IMR-90 (cell line): Measurements from ENCODE around the gene TIE1. TPM values are rescaled to one million over a fixed set of nuclear protein-coding genes. Genes with fewer than 3 reads are reported as not detected.

Experiments
- ATAC-seq: fragments of 200-7000 bp; cut with Tn5 transposase; 2 replicates; pipeline ENCODE4 v1.9.1; 2020; ENCODE audit warnings: low read depth, mild to moderate bottlenecking, moderate library complexity
- BruUV-seq: library from RNA; stranded (reverse); fragments of 400-500 nt; replicated peaks from 2 replicates; lab custom pipeline; 2021; lab: Mats Ljungman, UMichigan
- CTCF ChIA-PET: fragments of 300-600 bp; formaldehyde crosslinking; extraction: SDS; loops from one replicate; lab custom pipeline; 2021; ENCODE audit warnings: antibody characterized with exemption; lab: Yijun Ruan, JAX
- POLR2A ChIA-PET: fragments of 300-600 bp; sonication (Branson Sonifier 250); formaldehyde crosslinking; loops from one replicate; lab custom pipeline; 2022; ENCODE audit warnings: antibody characterized with exemption; ENCODE audit not compliant: unreplicated experiment; lab: Charles Lee
- DNase-seq: peaks from one replicate; pipeline ENCODE4 v3.0.0; 2013
- H2AFZ ChIP-seq: replicated peaks from 2 replicates; pipeline ENCODE3; 2013; ENCODE audit warnings: low read length, mild to moderate bottlenecking; ENCODE audit not compliant: poor library complexity
- H2AK5ac ChIP-seq: 2 replicates; pipeline ENCODE4 v1.6.1; 2013; ENCODE audit warnings: low read depth, low read length, inconsistent platforms
- H2AK9ac ChIP-seq: replicated peaks from 2 replicates; pipeline ENCODE3; 2013; ENCODE audit warnings: mild to moderate bottlenecking, low read depth, low read length, moderate library complexity; ENCODE audit not compliant: poor library complexity
- H2BK120ac ChIP-seq: 2 replicates; pipeline ENCODE4 v1.6.1; 2013; ENCODE audit warnings: low read depth, low read length, inconsistent platforms
- H2BK15ac ChIP-seq: 3 replicates; pipeline ENCODE4 v1.6.1; 2013; ENCODE audit warnings: low read depth, low read length, inconsistent platforms
- H2BK20ac ChIP-seq: 2 replicates; pipeline ENCODE4 v1.6.1; 2013; ENCODE audit warnings: low read depth, mild to moderate bottlenecking, inconsistent platforms, low read length, moderate library complexity
- H2BK5ac ChIP-seq: 2 replicates; pipeline ENCODE4 v1.6.1; 2013; ENCODE audit warnings: mild to moderate bottlenecking, low read depth, low read length, inconsistent platforms; ENCODE audit not compliant: poor library complexity, severe bottlenecking
- H3K14ac ChIP-seq: replicated peaks from 2 replicates; pipeline ENCODE4 v1.6.1; 2013; ENCODE audit warnings: low read depth, low read length, inconsistent platforms
- H3K18ac ChIP-seq: 2 replicates; pipeline ENCODE4 v1.6.1; 2013; ENCODE audit warnings: low read depth, low read length, control low read depth
- H3K23ac ChIP-seq: 2 replicates; pipeline ENCODE4 v1.6.1; 2013; ENCODE audit warnings: low read depth, low read length, inconsistent platforms
- H3K27ac ChIP-seq: 2 replicates; pipeline ENCODE4 v1.5.1; 2013; ENCODE audit warnings: mild to moderate bottlenecking, control low read depth, low read length; ENCODE audit not compliant: insufficient read depth
- H3K27me3 ChIP-seq: 2 replicates; pipeline ENCODE4 v1.6.1; 2013; ENCODE audit warnings: low read length; ENCODE audit not compliant: control insufficient read depth, insufficient read depth
- H3K36me3 ChIP-seq: 2 replicates; pipeline ENCODE4 v1.6.1; 2013; ENCODE audit warnings: low read length, mixed read lengths; ENCODE audit not compliant: control insufficient read depth, insufficient read depth
- H3K4ac ChIP-seq: 2 replicates; pipeline ENCODE4 v1.6.1; 2013; ENCODE audit warnings: low read depth, low read length, inconsistent platforms
- H3K4me1 ChIP-seq: 2 replicates; pipeline ENCODE4 v1.6.1; 2013; ENCODE audit warnings: low read length, mixed read lengths; ENCODE audit not compliant: control insufficient read depth, insufficient read depth
- H3K4me2 ChIP-seq: 2 replicates; pipeline ENCODE4 v1.6.1; 2013; ENCODE audit warnings: low read depth, mild to moderate bottlenecking, control low read depth, low read length, moderate library complexity
- H3K4me3 ChIP-seq: 2 replicates; pipeline ENCODE4 v1.5.1; 2013; ENCODE audit warnings: low read depth, mild to moderate bottlenecking, control low read depth, low read length, moderate library complexity; ENCODE audit not compliant: insufficient read depth
- H3K56ac ChIP-seq: 2 replicates; pipeline ENCODE4 v1.6.1; 2013; ENCODE audit warnings: low read length, inconsistent platforms; ENCODE audit not compliant: insufficient read depth; ENCODE audit errors: extremely low read depth
- H3K79me1 ChIP-seq, 2 experiments: 2 replicates each; pipeline ENCODE4 v1.6.1; 2013; ENCODE audit warnings: low read length in 2 of 2, inconsistent platforms in 1 of 2, low read depth in 1 of 2
- H3K9ac ChIP-seq: 2 replicates; pipeline ENCODE4 v1.6.1; 2013; ENCODE audit warnings: low read depth, low read length, control low read depth
- H3K9me1 ChIP-seq: 2 replicates; pipeline ENCODE4 v1.6.1; 2013; ENCODE audit warnings: low read length, inconsistent platforms; ENCODE audit not compliant: insufficient read depth
- H3K9me3 ChIP-seq: 2 replicates; pipeline ENCODE4 v1.6.1; 2013; ENCODE audit warnings: low read length; ENCODE audit not compliant: control insufficient read depth, insufficient read depth
- H4K20me1 ChIP-seq: 2 replicates; pipeline ENCODE4 v1.6.1; 2013; ENCODE audit warnings: low read length, inconsistent platforms; ENCODE audit not compliant: insufficient read depth
- H4K5ac ChIP-seq: 2 replicates; pipeline ENCODE4 v1.6.1; 2013; ENCODE audit warnings: mild to moderate bottlenecking, low read depth, low read length, control low read depth
- H4K8ac ChIP-seq, 2 experiments: 2 replicates each; pipeline ENCODE4 v1.6.1; 2013; ENCODE audit warnings: low read depth in 2 of 2, low read length in 2 of 2, control low read depth in 1 of 2, inconsistent platforms in 1 of 2
- H4K91ac ChIP-seq: 2 replicates; pipeline ENCODE4 v1.6.1; 2013; ENCODE audit warnings: low read depth, low read length, inconsistent platforms; ENCODE audit not compliant: insufficient read depth
- BHLHE40 ChIP-seq: fragments of 150-350 bp; IDR thresholded peaks from 2 replicates; pipeline ENCODE4 v1.6.1; 2016; ENCODE audit warnings: mild to moderate bottlenecking, low read depth, low read length
- CEBPB ChIP-seq: IDR thresholded peaks from 2 replicates; pipeline ENCODE4 v1.6.1; 2012; ENCODE audit warnings: low read depth, low read length, improper control_type of control experiment
- CHD1 ChIP-seq: IDR thresholded peaks from 2 replicates; pipeline ENCODE4 v1.6.1; 2012; ENCODE audit warnings: low read depth, low read length, improper control_type of control experiment
- FOS ChIP-seq: fragments of 150-350 bp; IDR thresholded peaks from 2 replicates; pipeline ENCODE4 v1.6.1; 2016; ENCODE audit warnings: low read depth, low read length
- MAFK ChIP-seq: IDR thresholded peaks from 2 replicates; pipeline ENCODE4 v1.6.1; 2012; ENCODE audit warnings: low read depth, low read length, improper control_type of control experiment
- MAZ ChIP-seq: IDR thresholded peaks from 2 replicates; pipeline ENCODE4 v1.6.1; 2012; ENCODE audit warnings: low read depth, mild to moderate bottlenecking, low read length, improper control_type of control experiment, moderate library complexity, borderline replicate concordance
- MXI1 ChIP-seq: IDR thresholded peaks from 2 replicates; pipeline ENCODE4 v1.6.1; 2012; ENCODE audit warnings: low read depth, mild to moderate bottlenecking, low read length, moderate library complexity, borderline replicate concordance
- NFE2L2 ChIP-seq: fragments of 150-350 bp; IDR thresholded peaks from 2 replicates; pipeline ENCODE4 v1.6.1; 2016; ENCODE audit warnings: low read depth, mild to moderate bottlenecking, low read length
- POLR2A ChIP-seq: IDR thresholded peaks from 2 replicates; pipeline ENCODE4 v1.6.1; 2012; ENCODE audit warnings: mild to moderate bottlenecking, low read depth, low read length
- RAD21 ChIP-seq: IDR thresholded peaks from 2 replicates; pipeline ENCODE4 v1.6.1; 2012; ENCODE audit warnings: low read length, improper control_type of control experiment
- RCOR1 ChIP-seq: IDR thresholded peaks from 2 replicates; pipeline ENCODE4 v1.6.1; 2012; ENCODE audit warnings: mild to moderate bottlenecking, low read length, improper control_type of control experiment; ENCODE audit not compliant: insufficient replicate concordance
- RFX5 ChIP-seq: IDR thresholded peaks from 2 replicates; pipeline ENCODE4 v1.8.0; 2012; ENCODE audit warnings: low read depth, mild to moderate bottlenecking, low read length, moderate library complexity
- SMC3 ChIP-seq: fragments of 150-350 bp; IDR thresholded peaks from 2 replicates; pipeline ENCODE4 v1.6.1; 2016; ENCODE audit warnings: low read depth, mild to moderate bottlenecking, antibody characterized with exemption, low read length, moderate library complexity
- WGBS, 2 experiments: methylation state at CpG; one replicate each; pipeline versions ENCODE4 v1.1.5 to v1.1.7; 2013; ENCODE audit warnings: missing lambda C conversion rate in 2 of 2; ENCODE audit not compliant: insufficient read length in 1 of 2; ENCODE audit errors: extremely low coverage in 2 of 2; 5-methylcytosine and 5-hydroxymethylcytosine counted together
- dilution Hi-C: fragments of 300-500 bp; cut with HindIII; formaldehyde crosslinking; loops from one replicate; pipeline ENCODE4 v1.14.3; 2018; ENCODE audit warnings: low sequenced_read_pairs; ENCODE audit not compliant: unreplicated experiment
- in situ Hi-C: fragments of 300-500 bp; cut with MboI; formaldehyde crosslinking; loops from 3 replicates; pipeline ENCODE4 v1.14.3; 2019; ENCODE audit warnings: low sequenced_read_pairs, inconsistent platforms, mixed read lengths
- intact Hi-C: fragments of 100-400 bp; cut with micrococcal nuclease; formaldehyde crosslinking; loops from 2 replicates; pipeline ENCODE4 v1.10.0; 2022
- polyA plus RNA-seq, 3 experiments: library from polyadenylated mRNA; depleted of rRNA; stranded (reverse); fragments of >200 nt; gene quantifications; 2 replicates each; pipeline ENCODE4 v1.2.3, GENCODE V29; 2012; ENCODE audit warnings: low replicate concordance in 1 of 3
- total RNA-seq: library from RNA; depleted of rRNA; stranded (reverse); fragments of >200 nt; gene quantifications from 2 replicates; pipeline ENCODE4 v1.2.3, GENCODE V29; 2012
- TF ChIP-seq, protein P1 (sequence below): conservative IDR thresholded peaks from 2 replicates; pipeline ENCODE4 v1.5.1; 2012; ENCODE audit warnings: mild to moderate bottlenecking, low read depth, low read length, improper control_type of control experiment
- TF ChIP-seq, protein P2 (sequence below): fragments of 150-350 bp; IDR thresholded peaks from 2 replicates; pipeline ENCODE4 v1.6.1; 2016; ENCODE audit warnings: low read depth, mild to moderate bottlenecking, low read length, moderate library complexity, borderline replicate concordance
- TF ChIP-seq, protein P3 (sequence below): fragments of 150-350 bp; IDR thresholded peaks from 2 replicates; pipeline ENCODE4 v1.6.1; 2017; ENCODE audit warnings: mild to moderate bottlenecking, antibody characterized with exemption, low read length, low read depth

TIE1 gene
- total and polyA plus RNA-seq, 2 of the 4 experiments (the other 2 are of a cell fraction), result 2.3 to 7.5 TPM

DNA sequence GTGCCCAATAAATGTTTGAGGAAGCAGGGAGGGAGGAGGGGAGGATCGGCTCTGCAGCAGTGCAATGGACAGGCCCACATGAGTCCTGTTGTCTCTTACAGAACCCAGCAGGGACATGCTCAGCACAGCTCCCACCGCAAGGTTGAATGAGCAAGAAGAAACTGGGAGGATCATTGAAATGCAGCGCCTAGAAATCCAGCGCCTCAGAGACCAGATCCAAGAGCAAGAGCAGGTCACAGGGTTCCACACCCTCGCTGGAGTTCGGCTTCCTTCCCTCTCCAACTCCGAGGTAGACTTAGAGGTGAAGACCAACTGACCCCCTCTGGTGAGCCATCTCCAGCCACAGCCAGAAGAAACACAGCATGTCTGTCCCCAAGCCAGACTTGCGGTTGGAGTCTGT is 46.9 kb upstream of the TIE1 start:
- Histone ChIP-seq H4K91ac (no peak overlapping the region), H3K4me1 (no peaks in the 10 kb centered on the region), H3K9ac (no peak overlapping the region), H2BK15ac (no peak overlapping the region), H3K27ac (no peak overlapping the region), H2BK20ac (no peak overlapping the region), H3K56ac (no peak overlapping the region), H3K18ac (no peak overlapping the region), H3K4ac (no peak overlapping the region), H3K4me3 (no peak overlapping the region), H3K27me3 (peaks cover 46% of the 10 kb centered on the region), H4K20me1 (no peaks in the 10 kb centered on the region), H3K36me3 (no peaks in the 10 kb centered on the region), H3K23ac (no peak overlapping the region), H3K79me1 (no peaks in the 10 kb centered on the region), H3K14ac (no peak overlapping the region), H4K8ac (no peak overlapping the region), H2BK5ac (no peak overlapping the region), H3K4me2 (no peak overlapping the region), H2AFZ (no peak overlapping the region), H2AK5ac (no peak overlapping the region), H3K9me3 (peaks cover 9% of the 10 kb centered on the region), H2BK120ac (no peak overlapping the region), H3K9me1 (no peaks in the 10 kb centered on the region), H2AK9ac (no peak overlapping the region), H4K5ac (no peak overlapping the region)
- WGBS, 2 experiments, result 82% methylated on average over 5 of the region's 8 CpGs; no CpG with 5 or more reads in 1 of the 2 experiments
- ChIA-PET POLR2A (no interaction called here), CTCF (no interaction called here)
- in situ Hi-C loops, result no loop called here
- TF ChIP-seq, protein P1, sequence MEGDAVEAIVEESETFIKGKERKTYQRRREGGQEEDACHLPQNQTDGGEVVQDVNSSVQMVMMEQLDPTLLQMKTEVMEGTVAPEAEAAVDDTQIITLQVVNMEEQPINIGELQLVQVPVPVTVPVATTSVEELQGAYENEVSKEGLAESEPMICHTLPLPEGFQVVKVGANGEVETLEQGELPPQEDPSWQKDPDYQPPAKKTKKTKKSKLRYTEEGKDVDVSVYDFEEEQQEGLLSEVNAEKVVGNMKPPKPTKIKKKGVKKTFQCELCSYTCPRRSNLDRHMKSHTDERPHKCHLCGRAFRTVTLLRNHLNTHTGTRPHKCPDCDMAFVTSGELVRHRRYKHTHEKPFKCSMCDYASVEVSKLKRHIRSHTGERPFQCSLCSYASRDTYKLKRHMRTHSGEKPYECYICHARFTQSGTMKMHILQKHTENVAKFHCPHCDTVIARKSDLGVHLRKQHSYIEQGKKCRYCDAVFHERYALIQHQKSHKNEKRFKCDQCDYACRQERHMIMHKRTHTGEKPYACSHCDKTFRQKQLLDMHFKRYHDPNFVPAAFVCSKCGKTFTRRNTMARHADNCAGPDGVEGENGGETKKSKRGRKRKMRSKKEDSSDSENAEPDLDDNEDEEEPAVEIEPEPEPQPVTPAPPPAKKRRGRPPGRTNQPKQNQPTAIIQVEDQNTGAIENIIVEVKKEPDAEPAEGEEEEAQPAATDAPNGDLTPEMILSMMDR, result no peak
- TF ChIP-seq RAD21 (no peak), BHLHE40 (no peak), CEBPB (no peak), MXI1 (no peak), CHD1 (no peak), SMC3 (no peak), RFX5 (no peak), MAFK (no peak), NFE2L2 (no peak), FOS (no peak), MAZ (no peak), POLR2A (no peak), RCOR1 (no peak)
- TF ChIP-seq, protein P2, sequence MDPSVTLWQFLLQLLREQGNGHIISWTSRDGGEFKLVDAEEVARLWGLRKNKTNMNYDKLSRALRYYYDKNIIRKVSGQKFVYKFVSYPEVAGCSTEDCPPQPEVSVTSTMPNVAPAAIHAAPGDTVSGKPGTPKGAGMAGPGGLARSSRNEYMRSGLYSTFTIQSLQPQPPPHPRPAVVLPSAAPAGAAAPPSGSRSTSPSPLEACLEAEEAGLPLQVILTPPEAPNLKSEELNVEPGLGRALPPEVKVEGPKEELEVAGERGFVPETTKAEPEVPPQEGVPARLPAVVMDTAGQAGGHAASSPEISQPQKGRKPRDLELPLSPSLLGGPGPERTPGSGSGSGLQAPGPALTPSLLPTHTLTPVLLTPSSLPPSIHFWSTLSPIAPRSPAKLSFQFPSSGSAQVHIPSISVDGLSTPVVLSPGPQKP, result no peak
- TF ChIP-seq, protein P3, sequence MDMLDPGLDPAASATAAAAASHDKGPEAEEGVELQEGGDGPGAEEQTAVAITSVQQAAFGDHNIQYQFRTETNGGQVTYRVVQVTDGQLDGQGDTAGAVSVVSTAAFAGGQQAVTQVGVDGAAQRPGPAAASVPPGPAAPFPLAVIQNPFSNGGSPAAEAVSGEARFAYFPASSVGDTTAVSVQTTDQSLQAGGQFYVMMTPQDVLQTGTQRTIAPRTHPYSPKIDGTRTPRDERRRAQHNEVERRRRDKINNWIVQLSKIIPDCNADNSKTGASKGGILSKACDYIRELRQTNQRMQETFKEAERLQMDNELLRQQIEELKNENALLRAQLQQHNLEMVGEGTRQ, result no peak
- intact Hi-C loops, result no loop called here
- DNase-seq, result no peak
- BruUV-seq, result no TSS peak
- dilution Hi-C loops, result no loop called here
- ATAC-seq, result no peak
